HG02678 (cell line): ENCODE results near the gene ZFP14.
"Not testable (repeated sequence)": the region's sequence is repeated elsewhere in the genome, so short reads cannot be mapped to it uniquely, and the experiment has no call there.

Experiments used
- ATAC-seq: cut with Tn5 transposase; IDR thresholded peaks from one replicate; pipeline ENCODE4 v1.9.1; 2021; ENCODE audit warnings: mild to moderate bottlenecking, moderate library complexity; ENCODE audit not compliant: unreplicated experiment

ZFP14 gene

DNA sequence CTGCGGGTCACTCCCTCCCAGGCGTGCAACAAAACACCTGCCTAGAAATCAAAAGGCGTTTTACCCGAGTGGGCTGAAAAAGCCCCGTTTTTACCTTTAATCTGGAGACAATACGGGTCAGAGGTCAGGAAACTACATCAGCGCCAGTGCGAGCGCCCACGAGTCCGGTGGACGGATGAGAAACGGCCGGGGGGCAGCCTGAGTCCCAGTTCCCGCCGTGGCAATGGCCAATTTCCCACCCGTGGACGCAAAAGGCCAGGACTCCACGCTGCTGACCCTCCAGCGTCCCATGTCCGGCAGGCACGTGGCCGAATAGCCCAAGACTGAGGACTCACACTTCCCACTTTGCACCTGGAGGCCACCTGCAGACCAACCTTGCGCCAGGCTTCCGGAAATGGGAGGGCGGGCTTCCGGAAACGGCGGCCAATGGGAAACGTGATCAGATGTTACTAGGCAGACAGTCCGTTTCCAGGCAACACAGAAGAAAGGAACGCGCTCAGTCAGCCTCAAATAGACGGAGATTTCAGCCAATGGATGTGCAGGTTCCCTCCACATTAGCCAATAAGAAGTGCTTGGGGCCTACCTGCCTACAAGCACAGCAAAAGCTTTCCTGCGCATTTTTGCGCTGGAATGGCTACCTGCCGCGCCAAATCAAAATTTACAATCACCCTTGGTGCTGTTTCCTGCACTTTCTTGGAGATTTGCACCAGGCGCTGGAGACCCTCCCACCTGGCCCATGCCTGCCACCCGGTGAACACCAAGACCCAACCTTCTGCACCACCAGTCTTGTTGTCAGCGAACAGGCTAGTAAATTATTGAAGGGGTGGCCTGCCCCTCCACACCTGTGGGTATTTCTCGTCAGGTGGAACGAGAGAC lies 47.4 kb downstream of the ZFP14 start:
- no peak for ATAC-seq

DNA sequence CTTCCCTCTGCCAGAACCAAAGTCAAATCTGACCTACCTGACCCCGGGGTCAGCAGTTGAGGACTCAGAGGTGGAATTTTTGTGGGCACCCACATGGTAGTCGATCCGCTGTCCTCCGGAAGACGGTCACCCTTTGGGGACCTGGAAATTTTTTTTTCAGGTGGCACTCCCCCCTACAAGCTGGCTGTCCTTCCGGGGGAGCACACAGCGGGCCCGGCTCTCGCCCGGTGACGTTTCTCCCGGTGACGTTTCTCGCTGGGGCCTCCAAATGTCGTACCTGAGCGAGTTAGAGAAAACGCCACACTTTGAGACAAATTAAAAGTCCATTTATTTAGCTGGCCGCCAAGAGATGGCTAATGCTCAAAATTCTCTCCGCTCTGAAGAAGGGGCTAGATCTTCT lies 48.8 kb downstream of the ZFP14 start:
- ATAC-seq: no peak

DNA sequence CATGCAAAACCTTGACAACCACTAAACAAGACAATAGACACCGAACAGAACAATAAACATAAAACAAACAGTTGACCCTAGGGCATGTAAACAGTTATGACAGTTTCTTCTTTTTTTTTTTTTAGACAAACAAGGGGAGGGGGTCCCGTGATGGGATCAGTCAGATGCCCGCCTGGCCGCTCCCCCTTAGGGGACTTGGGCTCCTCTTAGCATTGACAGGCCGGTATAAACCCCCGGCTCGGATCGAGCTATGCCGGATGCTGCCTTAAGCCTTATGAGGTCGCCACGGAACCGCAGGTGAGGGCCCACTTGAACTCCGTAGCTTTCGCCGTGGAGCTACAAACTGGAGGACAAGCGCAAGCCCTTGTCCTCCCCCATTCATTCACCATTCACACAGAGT lies 49.5 kb downstream of the ZFP14 start:
- not testable (repeated sequence) for ATAC-seq

DNA sequence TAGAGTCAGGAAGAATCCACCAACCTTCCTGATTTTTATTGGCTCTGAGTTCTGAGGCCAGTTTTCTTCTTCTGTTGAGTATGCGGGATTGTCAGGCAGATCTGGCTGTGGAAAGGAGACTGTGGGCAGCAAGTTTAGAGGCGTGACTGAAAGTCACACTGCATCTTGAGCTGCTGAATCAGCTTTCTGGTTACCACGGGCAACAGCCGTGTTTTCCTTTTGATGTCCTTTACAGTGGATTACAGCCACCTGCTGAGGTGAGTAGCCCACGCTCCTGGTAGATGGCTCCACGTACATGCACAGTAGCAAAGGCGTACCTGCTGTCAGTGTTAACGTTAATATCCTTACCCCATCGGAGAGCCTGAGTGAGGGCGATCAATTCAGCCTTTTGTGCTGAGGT lies 52.4 kb downstream of the ZFP14 start:
- not testable (repeated sequence) for ATAC-seq

DNA sequence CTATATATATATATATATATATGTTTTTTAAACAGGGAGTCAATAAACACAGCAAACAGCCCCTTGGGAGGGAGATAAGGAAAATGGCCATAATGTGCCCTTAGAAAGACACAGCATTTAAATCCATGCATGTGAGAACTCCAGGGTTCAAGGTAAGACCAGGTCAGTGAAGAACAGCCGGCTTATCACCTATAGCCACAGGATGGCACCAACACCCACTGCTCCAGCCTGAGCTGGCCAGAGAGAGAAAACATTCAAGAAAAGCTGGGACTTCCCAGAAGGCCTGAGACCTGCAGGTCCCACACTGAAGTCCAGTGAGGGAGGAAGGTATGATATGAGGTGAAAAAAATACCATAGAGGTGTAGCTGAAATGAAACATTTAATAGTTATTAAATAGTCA lies 63.8 kb downstream of the ZFP14 start:
- not testable (repeated sequence) for ATAC-seq

DNA sequence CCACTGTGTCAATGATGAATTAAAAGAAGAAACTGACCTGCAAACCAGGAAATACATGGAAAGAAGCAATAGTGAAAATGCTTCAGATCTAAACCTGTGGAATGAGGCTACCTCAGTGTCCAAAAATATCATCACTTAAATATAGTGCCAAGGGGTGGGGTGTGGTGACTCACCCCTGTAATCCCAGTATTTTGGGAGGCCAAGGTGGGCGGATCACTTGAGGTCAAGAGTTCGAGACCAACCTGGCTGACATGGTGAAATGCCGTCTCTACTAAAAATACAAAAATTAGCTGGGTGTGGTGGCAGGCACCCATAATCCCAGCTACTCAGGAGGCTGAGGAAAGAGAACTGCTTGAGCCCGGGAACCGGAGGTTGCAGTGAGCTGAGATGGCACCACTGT lies 64.9 kb downstream of the ZFP14 start:
- ATAC-seq: not testable (repeated sequence)

DNA sequence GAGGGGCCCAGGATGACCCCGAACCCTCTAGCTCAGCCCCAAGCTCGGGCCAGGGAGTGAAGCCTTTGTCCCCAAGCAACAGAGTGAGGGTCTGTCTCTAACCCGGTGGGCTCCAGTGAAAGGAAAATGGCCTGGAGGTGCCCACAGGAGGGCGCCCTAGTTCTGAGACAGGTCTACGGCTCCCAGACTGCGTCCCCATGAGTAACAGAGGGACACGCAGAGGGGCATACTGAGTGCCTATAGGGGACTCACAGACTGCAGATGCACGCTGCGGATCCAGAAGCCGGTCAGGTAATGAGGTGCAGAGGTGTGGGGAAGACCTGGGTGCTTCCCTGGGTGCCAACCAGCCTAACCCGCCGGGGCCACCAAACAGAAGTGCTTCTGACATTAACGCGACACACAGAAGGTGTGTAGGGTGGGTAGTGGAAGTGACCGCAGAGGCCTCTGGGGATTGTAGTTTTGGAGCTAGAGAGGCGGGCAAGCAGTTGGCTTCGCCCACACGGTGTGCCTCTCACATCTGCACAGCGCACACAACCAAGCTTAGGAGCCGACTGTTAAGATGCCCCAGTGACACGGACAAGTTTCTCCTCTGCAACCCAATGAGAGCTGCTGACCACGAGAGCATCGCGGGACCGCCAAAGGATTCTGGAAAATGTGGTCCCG lies 67.8 kb downstream of the ZFP14 start:
- ATAC-seq: not testable (repeated sequence)

DNA sequence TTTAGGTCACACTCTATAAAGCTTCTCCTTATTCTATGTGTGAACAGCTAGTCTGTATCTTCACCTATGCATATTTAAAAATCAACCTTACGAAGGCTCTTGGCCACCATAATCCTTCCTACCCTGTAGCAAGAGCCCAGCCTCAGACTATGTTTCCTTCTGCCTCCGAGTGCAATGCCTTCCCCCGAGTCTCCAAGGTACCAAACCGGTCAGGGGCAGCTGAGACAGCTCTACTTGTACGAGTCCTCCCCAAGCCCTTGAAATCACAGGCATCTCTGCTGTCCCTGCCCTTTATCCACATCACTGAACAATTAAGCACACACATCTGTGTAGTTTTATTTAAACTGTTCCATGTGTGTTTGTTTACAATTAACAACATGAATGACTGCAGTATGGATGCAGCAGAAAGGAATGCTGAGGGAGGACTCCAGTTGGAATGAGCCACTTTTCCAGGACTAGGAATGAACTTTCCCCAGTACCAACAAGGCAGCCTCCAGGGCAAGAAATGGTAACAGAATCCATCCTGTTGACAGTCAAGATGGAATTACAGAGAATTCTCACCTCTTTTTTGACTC lies 68.5 kb downstream of the ZFP14 start:
- not testable (repeated sequence) for ATAC-seq

DNA sequence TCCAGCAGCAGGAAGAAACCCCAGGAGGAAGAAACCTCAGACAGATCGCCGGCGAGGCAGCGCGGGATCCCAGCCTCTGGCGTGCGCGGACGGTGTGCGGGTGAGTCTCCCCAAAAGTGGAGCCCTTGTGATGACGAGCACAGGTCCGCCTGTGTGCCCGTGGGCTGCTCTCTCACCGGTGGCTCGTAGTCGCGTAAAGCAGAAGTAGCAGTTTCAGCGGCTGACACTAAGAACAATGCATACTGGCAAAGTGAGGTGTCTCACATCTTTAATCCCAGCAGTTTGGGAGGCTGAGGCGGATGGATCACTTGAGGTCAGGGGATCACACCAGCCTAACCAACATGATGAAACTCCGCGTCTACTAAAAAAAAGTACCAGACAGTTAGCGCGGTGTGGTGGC lies 69.2 kb downstream of the ZFP14 start:
- ATAC-seq: not testable (repeated sequence)

DNA sequence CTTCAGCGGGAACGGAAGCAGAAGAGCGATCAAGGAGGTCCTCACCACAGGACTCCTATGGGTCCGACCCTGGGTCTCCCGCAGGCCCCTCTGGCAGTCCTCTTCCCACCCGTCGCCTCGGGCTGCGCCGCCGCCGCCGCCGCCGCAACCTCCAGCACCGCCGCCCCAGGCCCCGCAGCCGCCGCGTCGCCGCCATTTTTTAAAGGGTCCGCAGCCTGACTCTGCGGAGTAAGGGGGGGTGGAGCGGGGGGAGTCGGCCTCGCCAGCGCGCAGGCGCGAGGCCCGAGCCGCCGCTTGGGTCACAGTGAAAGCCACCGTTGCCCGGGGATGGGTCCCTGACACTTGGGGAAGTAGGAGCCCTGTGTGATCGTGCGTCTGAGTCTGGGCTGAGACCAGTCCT lies 69.7 kb downstream of the ZFP14 start:
- not testable (repeated sequence) for ATAC-seq

DNA sequence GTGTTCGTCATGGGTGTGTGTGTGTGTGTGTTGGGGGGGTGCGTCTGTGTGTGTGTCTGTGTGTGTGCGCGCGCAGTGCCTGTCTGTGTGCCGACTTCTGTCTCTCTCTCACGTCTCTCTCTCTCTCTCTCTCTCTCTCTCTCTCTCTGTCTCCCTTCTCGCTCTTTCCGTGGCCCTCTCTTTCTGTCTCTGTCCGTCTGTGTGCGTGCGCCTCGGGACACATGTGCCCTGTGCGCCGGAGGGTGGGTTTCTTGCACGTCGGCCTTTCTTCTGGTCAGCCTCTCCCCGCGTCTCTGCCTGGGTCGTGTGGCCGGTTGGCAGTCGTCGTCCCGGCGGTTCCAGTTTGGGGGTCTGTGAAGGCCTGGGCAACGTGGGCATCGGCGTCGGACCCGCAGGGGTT lies 86.7 kb downstream of the ZFP14 start:
- not testable (repeated sequence) for ATAC-seq
